ENCODE measurements around the gene ATP5MC3. TPM values are rescaled to one million over a fixed set of nuclear protein-coding genes. Genes with fewer than 3 reads are reported as not detected.

The ATP5MC3 gene
- total and polyA plus RNA-seq, 2 experiments from 2014 or later = 286 to 563 TPM

DNA sequence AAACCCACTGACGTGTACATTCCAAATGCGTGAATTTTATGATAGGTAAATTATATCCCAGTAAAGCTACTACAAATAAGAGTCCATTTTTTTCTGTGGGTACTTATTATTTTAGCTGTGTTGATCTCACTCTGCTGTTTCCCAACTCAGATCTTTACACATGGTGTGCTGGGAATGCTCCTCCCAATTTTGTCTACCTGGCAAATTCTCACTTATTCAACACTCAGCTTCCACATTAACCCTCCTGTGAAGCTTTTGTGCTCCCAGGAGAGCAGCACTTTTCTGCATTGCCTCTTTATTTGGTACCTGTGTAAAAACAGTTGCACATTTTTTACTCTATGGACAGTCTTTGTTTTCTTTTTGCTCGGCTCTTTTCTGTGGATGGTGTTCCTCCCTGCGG lies 38.6 kb upstream of the ATP5MC3 start:
- no peak overlapping the region for H3K4me2 ChIP-seq
- H4K20me1 ChIP-seq (ENCODE audit: insufficient read depth, poor library complexity, severe bottlenecking) = no peaks in the 10 kb centered on the region
- H3K4me1 ChIP-seq (ENCODE audit: insufficient read depth) = no peaks in the 10 kb centered on the region
- no peaks in the 10 kb centered on the region for H3K9me2 ChIP-seq (replicated peaks; ENCODE audit: insufficient read depth)
- no peaks in the 10 kb centered on the region for H3K79me2 ChIP-seq
- no peak overlapping the region for H2AFZ ChIP-seq
- no peaks in the 10 kb centered on the region for H3K36me3 ChIP-seq (replicated peaks; ENCODE audit: insufficient read depth, low read depth)
- TF ChIP-seq, protein P1, sequence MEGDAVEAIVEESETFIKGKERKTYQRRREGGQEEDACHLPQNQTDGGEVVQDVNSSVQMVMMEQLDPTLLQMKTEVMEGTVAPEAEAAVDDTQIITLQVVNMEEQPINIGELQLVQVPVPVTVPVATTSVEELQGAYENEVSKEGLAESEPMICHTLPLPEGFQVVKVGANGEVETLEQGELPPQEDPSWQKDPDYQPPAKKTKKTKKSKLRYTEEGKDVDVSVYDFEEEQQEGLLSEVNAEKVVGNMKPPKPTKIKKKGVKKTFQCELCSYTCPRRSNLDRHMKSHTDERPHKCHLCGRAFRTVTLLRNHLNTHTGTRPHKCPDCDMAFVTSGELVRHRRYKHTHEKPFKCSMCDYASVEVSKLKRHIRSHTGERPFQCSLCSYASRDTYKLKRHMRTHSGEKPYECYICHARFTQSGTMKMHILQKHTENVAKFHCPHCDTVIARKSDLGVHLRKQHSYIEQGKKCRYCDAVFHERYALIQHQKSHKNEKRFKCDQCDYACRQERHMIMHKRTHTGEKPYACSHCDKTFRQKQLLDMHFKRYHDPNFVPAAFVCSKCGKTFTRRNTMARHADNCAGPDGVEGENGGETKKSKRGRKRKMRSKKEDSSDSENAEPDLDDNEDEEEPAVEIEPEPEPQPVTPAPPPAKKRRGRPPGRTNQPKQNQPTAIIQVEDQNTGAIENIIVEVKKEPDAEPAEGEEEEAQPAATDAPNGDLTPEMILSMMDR (IDR thresholded peaks at IDR 0.05; ENCODE audit: poor library complexity) = no peak
- no peak for TF ChIP-seq EZH2phosphoT487 (IDR thresholded peaks at IDR 0.05; ENCODE audit: low read depth, severe bottlenecking, unreplicated experiment)
- no peak for TF ChIP-seq EZH2 (IDR thresholded peaks at IDR 0.05; ENCODE audit: borderline replicate concordance)
- WGBS (ENCODE audit: low lambda C conversion rate, missing lambda C conversion rate) = 86% methylated on average over 4 of the region's 4 CpGs
- no peak overlapping the region for H3K27ac ChIP-seq
- no peak for DNase-seq (ENCODE audit: low spot score)
- no peak overlapping the region for H3K4me3 ChIP-seq
- H3K27me3 ChIP-seq = peaks cover 11% of the 10 kb centered on the region
- H3K9me3 ChIP-seq (ENCODE audit: low read depth) = no peaks in the 10 kb centered on the region

- no peaks in the 10 kb centered on the region for H3K4me1 ChIP-seq (ENCODE audit: insufficient read depth)
- no peaks in the 10 kb centered on the region for H3K9me3 ChIP-seq (ENCODE audit: low read depth)
- H3K4me2 ChIP-seq = no peak overlapping the region
- H3K36me3 ChIP-seq (replicated peaks; ENCODE audit: insufficient read depth, low read depth) = no peaks in the 10 kb centered on the region
- H3K9me2 ChIP-seq (replicated peaks; ENCODE audit: insufficient read depth) = no peaks in the 10 kb centered on the region
- DNase-seq (ENCODE audit: low spot score) = no peak
- H4K20me1 ChIP-seq (ENCODE audit: insufficient read depth, poor library complexity, severe bottlenecking) = no peaks in the 10 kb centered on the region
- H3K4me3 ChIP-seq = no peak overlapping the region
- H3K27me3 ChIP-seq = peaks cover 8% of the 10 kb centered on the region
- H2AFZ ChIP-seq = no peak overlapping the region
- no peaks in the 10 kb centered on the region for H3K79me2 ChIP-seq
- H3K27ac ChIP-seq = no peak overlapping the region
- TF ChIP-seq, protein P1 (IDR thresholded peaks at IDR 0.05; ENCODE audit: poor library complexity) = no peak
- TF ChIP-seq EZH2phosphoT487 (IDR thresholded peaks at IDR 0.05; ENCODE audit: low read depth, severe bottlenecking, unreplicated experiment) = no peak
- no peak for TF ChIP-seq EZH2 (IDR thresholded peaks at IDR 0.05; ENCODE audit: borderline replicate concordance)
These were observed 37.0 kb upstream of the ATP5MC3 start for GRCh38 chr2:175218551-175218950.

DNA sequence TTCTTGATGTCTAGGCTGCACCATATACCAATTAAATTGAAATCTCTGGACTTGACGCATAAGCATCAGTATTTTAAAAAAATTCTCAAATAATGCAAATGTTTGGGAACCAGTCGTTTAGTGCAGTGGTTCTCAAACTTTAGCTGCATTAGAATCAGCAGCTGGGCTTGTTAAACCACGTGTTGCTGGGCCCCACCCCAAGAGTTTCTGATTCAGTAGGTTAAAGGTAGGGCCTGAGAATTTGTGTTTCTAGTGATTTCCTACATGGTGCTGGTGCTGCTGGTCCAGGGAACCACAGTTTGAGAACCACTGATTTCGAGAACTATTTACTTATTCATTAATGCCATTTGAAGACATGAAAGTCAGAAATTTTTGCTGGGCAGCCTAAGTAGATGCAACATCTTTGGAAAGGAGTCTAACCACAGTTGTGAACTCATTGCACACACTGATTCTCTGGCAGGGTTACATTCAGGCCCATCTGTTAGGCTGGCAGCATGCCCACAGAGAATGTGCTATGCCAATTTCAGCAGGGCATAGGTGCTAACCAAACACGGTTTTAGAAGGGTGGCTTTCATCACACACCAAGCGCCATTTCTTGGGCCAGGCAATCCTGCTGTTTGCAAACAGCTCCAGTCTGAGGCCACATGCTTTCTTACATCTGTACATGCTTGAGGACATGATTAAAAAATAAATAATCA lies 26.4 kb upstream of the ATP5MC3 start:
- 83% methylated on average over 6 of the region's 6 CpGs for WGBS (ENCODE audit: low lambda C conversion rate, missing lambda C conversion rate)

More for the DNA sequence above, 26.4 kb upstream of the ATP5MC3 start:
- H2AFZ ChIP-seq = no peak overlapping the region
- no peak overlapping the region for H3K27ac ChIP-seq
- H4K20me1 ChIP-seq (ENCODE audit: insufficient read depth, poor library complexity, severe bottlenecking) = no peaks in the 10 kb centered on the region
- H3K9me2 ChIP-seq (replicated peaks; ENCODE audit: insufficient read depth) = no peaks in the 10 kb centered on the region
- H3K4me3 ChIP-seq = no peak overlapping the region
- TF ChIP-seq EZH2 (IDR thresholded peaks at IDR 0.05; ENCODE audit: borderline replicate concordance) = no peak
- TF ChIP-seq EZH2phosphoT487 (IDR thresholded peaks at IDR 0.05; ENCODE audit: low read depth, severe bottlenecking, unreplicated experiment) = no peak
- TF ChIP-seq, protein P1 (IDR thresholded peaks at IDR 0.05; ENCODE audit: poor library complexity) = no peak
- no peaks in the 10 kb centered on the region for H3K4me1 ChIP-seq (ENCODE audit: insufficient read depth)
- no peaks in the 10 kb centered on the region for H3K9me3 ChIP-seq (ENCODE audit: low read depth)
- DNase-seq (ENCODE audit: low spot score) = no peak
- H3K36me3 ChIP-seq (replicated peaks; ENCODE audit: insufficient read depth, low read depth) = no peaks in the 10 kb centered on the region
- H3K79me2 ChIP-seq = no peaks in the 10 kb centered on the region
- no peak overlapping the region for H3K4me2 ChIP-seq
- H3K27me3 ChIP-seq = no peaks in the 10 kb centered on the region
